Mammary epithelial cell (primary cell): Measurements from ENCODE around the gene FAF2.
"Not testable (repeated sequence)": the region's sequence is repeated elsewhere in the genome, so short reads cannot be mapped to it uniquely, and the experiment has no call there.

Source experiments
- CTCF ChIP-seq, 2 donors: IDR thresholded peaks in 1 of 2; conservative IDR thresholded peaks in 1 of 2; 2 replicates each; pipeline ENCODE4 v1.5.1; 2011 to 2012; ENCODE audit warnings: inconsistent platforms in 2 of 2, low read length in 2 of 2, mild to moderate bottlenecking in 2 of 2, control low read depth in 1 of 2, low read depth in 1 of 2; ENCODE audit not compliant: insufficient read depth in 1 of 2; ENCODE audit errors: extremely low read depth in 1 of 2
- EZH2 ChIP-seq: IDR thresholded peaks from 2 replicates; pipeline ENCODE4 v1.6.1; 2012; ENCODE audit warnings: low read length, inconsistent platforms, borderline replicate concordance

- TF ChIP-seq CTCF (conservative IDR thresholded peaks at IDR 0.05 in 1 of 2, IDR thresholded peaks at IDR 0.05 in 1 of 2; ENCODE audit: extremely low read depth in 1 of 2, insufficient read depth in 1 of 2, low read depth in 1 of 2, low read length in 2 of 2); EZH2: not testable (repeated sequence)
Observed at GRCh38 chr5:176550937-176551336, 102.8 kb downstream of the FAF2 start.
